Measurements from ENCODE around the gene FCER2. TPM values are rescaled to one million over a fixed set of nuclear protein-coding genes. Genes with fewer than 3 reads are reported as not detected.

FCER2 gene
- total RNA-seq, 1 experiment from 2014 or later = 0.15 TPM

GRCh38 chr19:7739801-7740681 lies 38.1 kb upstream of the FCER2 start:
- BruUV-seq (replicated peaks) = no TSS peak
- CTCF ChIA-PET = interaction anchor here (0.6 kb wide), 1 partner anchor 15 kb away, joined by 3 read pairs; no protein-coding TSS in a partner anchor

More at GRCh38 chr19:7739801-7740681, 38.1 kb upstream of the FCER2 start:
- Histone ChIP-seq H3K9me3 (ENCODE audit: control insufficient read depth, insufficient read depth, low read depth, low read length) (no peaks in the 10 kb centered on the region), H3K4me1 (ENCODE audit: control insufficient read depth, insufficient read depth, low read length) (no peaks in the 10 kb centered on the region), H3K4me3 (ENCODE audit: low read depth in 2 of 2, low read length in 2 of 2) (no peak overlapping the region), H3K27ac (ENCODE audit: low read length) (no peak overlapping the region), H3K27me3 (ENCODE audit: control insufficient read depth, insufficient read depth, low read length) (no peaks in the 10 kb centered on the region), H3K36me3 (ENCODE audit: control insufficient read depth, insufficient read depth, low read length) (no peaks in the 10 kb centered on the region)
- intact Hi-C loops (cut with micrococcal nuclease; ENCODE audit: unreplicated experiment) = no loop called here
- TF ChIP-seq CTCF (IDR thresholded peaks at IDR 0.05) = no peak
- no peak for TF ChIP-seq POLR2AphosphoS5 (IDR thresholded peaks at IDR 0.05; ENCODE audit: low read depth, low read length)
- TF ChIP-seq TCF7L2 (IDR thresholded peaks at IDR 0.05; ENCODE audit: low read depth, low read length) = no peak
- TF ChIP-seq SIN3A (IDR thresholded peaks at IDR 0.05; ENCODE audit: borderline replicate concordance, insufficient read depth, low read depth, low read length) = no peak
- TF ChIP-seq REST (IDR thresholded peaks at IDR 0.05; ENCODE audit: insufficient read depth in 1 of 2, low read depth in 2 of 2, low read length in 1 of 2) = no peak
- DNase-seq (ENCODE audit: low read depth, low spot score) (no peak), ATAC-seq (no peak)
- in situ Hi-C loops (cut with HindIII; ENCODE audit: low pct_unique_long_range_greater_than_20kb, low sequenced_read_pairs) = no loop called here
- POLR2A ChIA-PET = no interaction called here
